ENCODE results near the gene EVA1A.

EVA1A gene

GRCh38 chr2:75560768-75561565, at the start of gene EVA1A:
TSS of gene EVA1A (minus strand) at chr2:75560939. CDS start at chr2:75518140, 42,799 bp downstream.
- DNase-seq (ENCODE audit: low read depth in 2 of 2): no peak

- DNase-seq (ENCODE audit: low read depth in 2 of 2): no peak
Measured at GRCh38 chr2:75609937-75610508, 49.3 kb upstream of the EVA1A start.

- no peak for DNase-seq (ENCODE audit: low read depth in 2 of 2)
Measured at GRCh38 chr2:75609334-75609689, 48.6 kb upstream of the EVA1A start.

- peak; percentile 27 to 40 for DNase-seq (ENCODE audit: low read depth in 2 of 2)
Measured at GRCh38 chr2:75608684-75609333, 48.1 kb upstream of the EVA1A start.

- no peak for DNase-seq (ENCODE audit: low read depth in 2 of 2)
Measured at GRCh38 chr2:75607988-75608683, 47.4 kb upstream of the EVA1A start.

- DNase-seq (ENCODE audit: low read depth in 2 of 2): no peak
Measured at GRCh38 chr2:75607400-75607798, 46.7 kb upstream of the EVA1A start.

GRCh38 chr2:75606761-75607399, 46.1 kb upstream of the EVA1A start:
- no peak for DNase-seq (ENCODE audit: low read depth in 2 of 2)

- DNase-seq (ENCODE audit: low read depth in 2 of 2): no peak
Measured at GRCh38 chr2:75605770-75606529, 45.2 kb upstream of the EVA1A start.

- no peak for DNase-seq (ENCODE audit: low read depth in 2 of 2)
Measured at GRCh38 chr2:75604484-75604883, 43.7 kb upstream of the EVA1A start.

GRCh38 chr2:75603477-75603876, 42.7 kb upstream of the EVA1A start:
- DNase-seq (ENCODE audit: low read depth in 2 of 2): no peak

GRCh38 chr2:75602724-75603342, 42.1 kb upstream of the EVA1A start:
- no peak for DNase-seq (ENCODE audit: low read depth in 2 of 2)

GRCh38 chr2:75600461-75601011, 39.8 kb upstream of the EVA1A start:
- DNase-seq (ENCODE audit: low read depth in 2 of 2): no peak

- DNase-seq (ENCODE audit: low read depth in 2 of 2): no peak
Measured at GRCh38 chr2:75598589-75599155, 37.9 kb upstream of the EVA1A start.

- no peak for DNase-seq (ENCODE audit: low read depth in 2 of 2)
Measured at GRCh38 chr2:75597949-75598348, 37.2 kb upstream of the EVA1A start.

GRCh38 chr2:75596784-75597183, 36.0 kb upstream of the EVA1A start:
- no peak for DNase-seq (ENCODE audit: low read depth in 2 of 2)

GRCh38 chr2:75595541-75596395, 35.0 kb upstream of the EVA1A start:
- DNase-seq (ENCODE audit: low read depth in 2 of 2): no peak

GRCh38 chr2:75594596-75594995, 33.9 kb upstream of the EVA1A start:
- DNase-seq (ENCODE audit: low read depth in 2 of 2): no peak

GRCh38 chr2:75592888-75593287, 32.1 kb upstream of the EVA1A start:
- DNase-seq (ENCODE audit: low read depth in 2 of 2): no peak

- no peak for DNase-seq (ENCODE audit: low read depth in 2 of 2)
Measured at GRCh38 chr2:75592030-75592429, 31.3 kb upstream of the EVA1A start.
